Measurements from ENCODE around the gene MTNR1B.

Gene MTNR1B

GRCh38 chr11:92969634-92970347 is at the start of gene MTNR1B:
MTNR1B (plus strand) TSS chr11:92969651; CDS start chr11:92969726, 75 bp downstream.
- no peak for DNase-seq

GRCh38 chr11:92920331-92920730 is 49.1 kb upstream of the MTNR1B start:
- DNase-seq: no peak

- no peak for DNase-seq
Observed at GRCh38 chr11:92922731-92923130, 46.7 kb upstream of the MTNR1B start.

- DNase-seq: no peak
Observed at GRCh38 chr11:92929246-92929645, 40.2 kb upstream of the MTNR1B start.

- no peak for DNase-seq
Observed at GRCh38 chr11:92929653-92930052, 39.8 kb upstream of the MTNR1B start.

- no peak for DNase-seq
Observed at GRCh38 chr11:92931746-92932422, 37.6 kb upstream of the MTNR1B start.

GRCh38 chr11:92939305-92939704 is 30.1 kb upstream of the MTNR1B start:
- no peak for DNase-seq

- no peak for DNase-seq
Observed at GRCh38 chr11:92941676-92942571, 27.5 kb upstream of the MTNR1B start.

GRCh38 chr11:92946707-92947106 is 22.7 kb upstream of the MTNR1B start:
- no peak for DNase-seq

- DNase-seq: no peak
Observed at GRCh38 chr11:92948116-92948515, 21.3 kb upstream of the MTNR1B start.

GRCh38 chr11:92954003-92954402 is 15.4 kb upstream of the MTNR1B start:
- DNase-seq: no peak

- no peak for DNase-seq
Observed at GRCh38 chr11:92955860-92956259, 13.6 kb upstream of the MTNR1B start.

- DNase-seq: no peak
Observed at GRCh38 chr11:92960886-92961285, 8.6 kb upstream of the MTNR1B start.

- no peak for DNase-seq
Observed at GRCh38 chr11:92962446-92962845, 7.0 kb upstream of the MTNR1B start.

- no peak for DNase-seq
Observed at GRCh38 chr11:92964471-92964870, 5.0 kb upstream of the MTNR1B start.

GRCh38 chr11:92965196-92965595 is 4.3 kb upstream of the MTNR1B start:
- DNase-seq: no peak

- DNase-seq: no peak
Observed at GRCh38 chr11:92967178-92967577, 2.3 kb upstream of the MTNR1B start.

- no peak for DNase-seq
Observed at GRCh38 chr11:92967867-92968266, 1.6 kb upstream of the MTNR1B start.

GRCh38 chr11:92969293-92969633 is 188 bp upstream of the MTNR1B start:
- no peak for DNase-seq

- no peak for DNase-seq
Observed at GRCh38 chr11:92972248-92972647, 2.8 kb downstream of the MTNR1B start.

GRCh38 chr11:92975285-92975684 is 5.8 kb downstream of the MTNR1B start:
- no peak for DNase-seq

GRCh38 chr11:92976681-92977080 is 7.2 kb downstream of the MTNR1B start:
- DNase-seq: no peak

GRCh38 chr11:92977401-92977800 is 8.0 kb downstream of the MTNR1B start:
- no peak for DNase-seq
